Left cardiac atrium (tissue), 4 donors: ENCODE results near the gene IL17B. TPM values are rescaled to one million over a fixed set of nuclear protein-coding genes. Genes with fewer than 3 reads are reported as not detected.
"Not testable (repeated sequence)": the region's sequence is repeated elsewhere in the genome, so short reads cannot be mapped to it uniquely, and the experiment has no call there.

Experiments used
- ATAC-seq, 2 donors: fragments of 200-7000 bp; cut with Tn5 transposase; one replicate each; pipeline ENCODE4 v1.9.1; 2020; ENCODE audit warnings: mild to moderate bottlenecking in 2 of 2, moderate library complexity in 2 of 2
- DNase-seq: peaks from one replicate; pipeline ENCODE4 v3.0.0-alpha.2; 2020
- intact Hi-C, 2 donors: fragments of 100-400 bp; cut with DNase I; formaldehyde crosslinking; loops; one replicate each; pipeline versions ENCODE4 v1.14.1 to v1.15.1; 2022 to 2023
- total RNA-seq, 2 donors: library from RNA; stranded (reverse); fragmentation: NEBNext Ultra II Directional; extraction: Animal tissue kit (Norgen Biotek cat#: 25700); gene quantifications; one replicate each; pipeline ENCODE4 v1.2.1, GENCODE V29; 2021
- donor health status: DM: no; HTN: yes; CAD: no.
- donor health status: DM: no; HTN: yes; CAD: no; lungs with severe emphysema.
- donor health status: DM: yes; HTN: yes; CAD: no.
- donor health status: Dilated cardiomyopathy.

Gene IL17B
- total RNA-seq, 2 donors from 2014 or later = 0.44 to 0.89 TPM

DNA sequence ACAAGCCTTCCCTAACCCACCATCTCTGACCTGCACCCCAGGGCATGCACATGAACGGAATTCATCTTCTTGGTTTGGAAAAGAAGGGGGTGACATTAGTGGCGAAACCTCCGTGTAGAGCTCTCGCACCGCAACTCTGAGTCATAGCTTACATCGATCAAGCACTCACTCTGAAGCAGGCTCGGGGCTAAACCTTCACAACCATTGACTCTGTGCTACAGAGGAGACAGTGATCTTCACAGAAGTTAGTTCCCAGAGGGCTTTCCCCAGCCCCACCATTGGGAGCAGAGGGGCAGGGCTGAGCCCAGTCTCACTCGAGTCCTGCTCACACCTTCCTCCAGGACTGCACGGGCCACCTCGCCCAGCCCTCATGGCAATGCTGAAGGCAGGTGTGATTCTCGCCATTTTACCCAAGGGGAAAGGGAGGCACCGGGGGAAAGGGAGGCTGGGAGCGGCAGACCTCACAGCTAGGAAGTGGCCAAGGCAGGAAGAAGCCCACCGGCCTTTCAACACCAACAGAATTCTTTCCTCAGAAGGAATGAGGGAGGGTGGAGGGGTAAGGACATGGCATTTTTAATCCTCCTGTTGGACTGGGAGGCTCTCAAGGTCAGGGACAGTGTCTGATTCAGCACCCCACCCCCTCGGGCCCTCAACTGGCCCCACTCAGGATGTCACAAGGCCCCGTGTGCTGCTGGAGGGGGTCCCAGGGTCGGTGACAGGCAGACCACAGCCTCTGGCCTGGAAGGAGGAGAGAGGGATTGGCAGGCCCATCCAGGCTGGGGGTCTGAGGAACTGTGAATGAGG is 25.9 kb upstream of the IL17B start:
- intact Hi-C loops = no loop called here
- no peak for DNase-seq
- ATAC-seq = no peak

DNA sequence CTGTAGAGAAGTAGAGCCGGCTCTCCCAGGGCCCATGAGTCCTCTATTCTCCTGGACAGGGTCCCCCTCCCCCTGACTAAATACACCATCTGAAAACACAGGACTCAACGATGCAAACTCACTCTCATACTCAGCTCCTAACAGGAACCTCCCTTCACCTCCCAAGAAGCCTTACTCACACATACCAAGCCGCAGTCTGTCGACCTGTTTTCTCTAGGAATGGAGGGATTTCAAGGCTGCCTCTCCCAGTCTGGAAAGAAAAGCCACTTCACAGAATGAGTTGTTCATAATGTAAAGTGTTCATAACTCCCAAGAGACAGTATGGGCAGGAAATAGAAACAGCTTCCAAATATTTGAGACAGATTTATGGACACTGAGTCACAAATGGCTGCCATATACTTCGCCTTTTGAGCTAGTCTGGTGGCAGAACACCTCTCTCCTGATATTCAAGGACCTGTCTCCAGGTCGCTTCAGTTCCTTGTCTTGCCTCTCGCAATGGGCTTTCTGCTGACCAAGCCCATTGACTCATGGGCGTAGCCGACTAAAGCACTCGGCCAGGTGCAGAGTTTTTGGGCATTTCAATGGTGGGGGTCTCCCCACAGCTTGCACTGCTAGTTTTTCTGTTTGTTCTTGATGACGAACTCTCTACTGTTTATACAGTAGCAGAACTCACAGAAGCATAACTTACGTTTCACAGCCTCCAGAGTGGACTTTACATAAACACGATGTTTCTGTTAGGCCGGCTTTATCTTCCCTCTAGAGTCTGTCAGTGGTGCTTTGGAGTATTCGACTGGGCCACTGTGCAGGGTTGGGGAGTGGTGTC is 25.0 kb upstream of the IL17B start:
- intact Hi-C loops = no loop called here
- no peak for DNase-seq
- ATAC-seq = no peak

DNA sequence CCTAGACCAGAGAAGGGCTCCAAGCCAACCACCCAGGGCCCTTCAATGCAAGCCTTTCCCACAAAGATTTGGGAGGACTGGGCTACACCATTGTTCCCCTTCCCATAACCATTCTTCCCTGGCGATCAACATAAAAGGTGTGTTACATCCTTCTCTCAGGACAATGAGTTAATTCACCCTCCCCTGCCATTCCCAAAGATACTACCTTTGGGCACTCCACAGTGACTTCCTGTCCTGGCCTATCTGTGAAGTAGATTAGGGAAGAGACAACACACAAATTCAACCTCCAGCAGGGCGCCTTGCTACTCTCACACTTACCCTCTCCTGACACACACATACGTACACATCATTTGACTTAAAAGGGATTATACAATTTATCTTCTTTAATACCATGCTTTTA is 23.2 kb upstream of the IL17B start:
- DNase-seq = no peak
- ATAC-seq = no peak
- intact Hi-C loops = no loop called here

DNA sequence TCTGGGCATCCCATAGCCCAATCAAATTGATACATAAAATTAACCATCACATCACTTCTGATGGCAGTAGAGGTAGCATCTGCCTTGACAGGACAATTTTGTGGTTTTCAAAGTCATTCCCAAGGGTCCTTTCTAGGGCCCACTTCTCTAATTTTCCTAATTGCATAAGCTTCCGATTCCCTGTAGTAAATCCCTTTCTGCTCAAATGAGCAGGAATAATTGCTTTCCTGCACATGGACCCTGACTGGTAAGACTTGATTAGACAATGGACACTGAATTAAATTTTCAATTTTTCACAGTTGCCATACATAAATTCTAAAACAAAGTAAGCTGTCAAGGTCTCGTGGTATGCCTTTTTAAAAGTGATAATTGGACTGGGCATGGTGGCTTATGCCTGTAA is 22.0 kb upstream of the IL17B start:
- intact Hi-C loops = no loop called here
- no peak for ATAC-seq

DNA sequence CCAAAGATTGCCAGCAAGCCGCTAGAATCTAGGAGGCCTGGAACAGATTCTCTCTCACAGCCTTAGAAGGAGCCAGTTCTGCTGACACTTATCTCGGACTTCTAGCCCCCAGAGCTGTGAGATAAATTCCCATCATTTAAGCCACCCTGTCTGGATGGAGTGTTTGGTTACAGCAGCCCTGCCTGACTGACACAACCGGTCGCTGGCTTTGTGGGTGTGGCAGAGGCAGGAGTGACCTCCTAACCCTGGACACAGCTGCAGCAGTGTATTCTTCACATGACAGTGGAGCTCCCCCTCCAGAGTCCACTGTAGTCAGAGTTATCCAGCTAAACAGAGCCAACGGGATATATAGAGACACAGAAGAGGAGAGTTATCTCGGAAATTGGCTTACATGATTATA is 21.2 kb upstream of the IL17B start:
- DNase-seq (no peak), ATAC-seq (peak; percentile 42 to 44)
- intact Hi-C loops = no loop called here

More for the DNA sequence above, 22.0 kb upstream of the IL17B start:
- no peak for DNase-seq

DNA sequence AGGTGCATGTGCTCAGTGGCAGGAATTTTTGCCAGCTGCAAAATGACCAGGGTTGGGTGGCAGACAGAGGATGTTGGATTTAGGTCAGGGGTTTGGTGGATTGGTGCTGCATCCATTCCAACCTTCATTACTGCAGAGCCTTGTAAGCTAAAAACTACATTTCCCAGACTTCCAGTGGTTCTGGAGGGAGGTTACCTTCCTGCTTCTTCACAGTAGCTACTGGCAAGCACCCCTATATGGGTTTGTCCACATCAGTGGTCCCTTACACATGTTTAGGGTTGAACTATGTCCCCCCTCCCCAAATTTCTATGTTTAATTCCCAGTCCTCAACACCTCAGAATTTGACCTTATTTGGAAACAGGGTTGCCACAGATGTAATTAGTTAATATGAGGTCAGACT is 20.7 kb upstream of the IL17B start:
- intact Hi-C loops = no loop called here
- DNase-seq = no peak
- ATAC-seq = peak in 1 of 2 donors; percentile 49

DNA sequence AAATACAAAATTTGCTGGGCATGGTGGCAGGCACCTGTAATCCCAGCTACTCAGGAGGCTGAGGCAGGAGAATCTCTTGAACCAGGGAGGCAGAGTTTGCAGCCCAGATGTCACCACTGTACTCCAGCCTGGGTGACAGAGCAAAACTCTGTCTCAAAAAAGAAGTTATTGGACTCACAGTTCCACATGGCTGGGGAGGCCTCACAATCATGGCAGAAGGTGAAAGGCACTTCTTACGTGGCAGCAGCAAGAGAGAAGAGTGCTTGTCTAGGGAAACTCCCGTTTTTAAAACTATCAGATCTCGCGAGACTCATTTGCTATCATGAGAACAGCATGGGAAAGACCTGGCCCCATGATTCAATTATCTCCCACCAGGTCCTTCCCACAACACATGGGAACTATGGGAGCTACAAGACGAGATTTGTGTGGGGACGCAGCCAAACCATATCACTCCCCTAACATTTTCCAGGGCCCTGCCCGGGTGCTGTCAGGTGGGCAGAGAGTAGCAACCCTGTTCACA is 19.7 kb upstream of the IL17B start:
- DNase-seq, intact Hi-C loops, ATAC-seq: not testable (repeated sequence)

DNA sequence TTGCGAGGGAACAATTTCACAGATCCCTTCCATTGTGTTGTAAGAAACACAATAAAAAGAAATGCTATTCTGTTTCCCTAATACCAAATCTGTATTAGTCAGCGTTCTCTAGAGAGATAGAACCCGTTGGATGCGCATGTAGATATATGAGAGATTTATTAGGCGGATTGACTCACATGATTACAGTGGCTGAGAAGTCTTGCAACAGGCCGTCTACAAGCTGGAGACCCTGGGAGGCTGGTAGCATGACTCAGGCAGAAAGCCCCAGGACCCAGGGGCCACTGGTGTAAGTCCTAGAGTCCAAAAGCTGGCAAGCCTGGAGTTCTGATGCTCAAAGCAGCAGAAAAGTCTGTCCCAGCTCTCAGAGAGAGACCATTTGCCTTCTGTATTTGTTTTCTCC is 18.4 kb upstream of the IL17B start:
- intact Hi-C loops = no loop called here
- ATAC-seq = no peak
- no peak for DNase-seq

DNA sequence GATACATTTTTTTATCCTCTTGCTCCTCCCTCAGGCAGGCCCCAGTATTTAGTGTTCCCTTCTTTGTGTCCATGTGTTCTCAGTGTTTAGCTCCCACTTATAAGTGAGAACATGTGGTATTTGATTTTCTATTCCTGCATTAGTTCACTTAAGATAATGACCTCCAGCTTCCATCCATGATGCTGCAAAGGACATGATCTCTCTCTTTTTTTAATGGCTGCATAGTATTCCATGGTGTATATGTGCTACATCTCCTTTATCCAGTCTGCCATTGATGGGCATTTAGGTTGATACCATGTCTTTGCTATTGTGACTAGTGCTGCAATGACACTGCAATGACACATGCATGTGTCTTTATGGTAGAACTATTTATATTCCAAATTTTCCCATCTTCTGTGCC is 15.9 kb upstream of the IL17B start:
- DNase-seq, ATAC-seq, intact Hi-C loops: not testable (repeated sequence)

DNA sequence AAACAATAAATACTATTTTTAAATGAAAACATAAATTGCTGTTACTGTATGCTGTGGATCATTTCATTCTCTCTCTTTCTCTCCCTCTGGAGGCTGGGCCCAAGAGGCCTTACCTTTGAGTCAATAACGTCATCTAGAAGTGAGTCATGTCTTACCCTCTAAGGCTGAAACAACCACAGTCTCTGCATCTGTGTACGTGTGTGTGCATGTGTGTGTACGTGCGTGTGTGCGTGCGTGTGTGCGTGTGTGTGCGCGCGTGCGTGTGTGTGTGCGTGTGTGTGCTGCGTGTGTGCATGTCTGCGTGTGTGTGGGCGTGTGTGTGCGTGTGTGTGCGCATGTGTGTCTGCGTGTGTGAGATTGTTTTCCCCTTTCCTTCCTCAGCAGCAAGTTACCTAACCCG is 13.6 kb upstream of the IL17B start:
- ATAC-seq (no peak), DNase-seq (no peak)
- intact Hi-C loops = no loop called here

DNA sequence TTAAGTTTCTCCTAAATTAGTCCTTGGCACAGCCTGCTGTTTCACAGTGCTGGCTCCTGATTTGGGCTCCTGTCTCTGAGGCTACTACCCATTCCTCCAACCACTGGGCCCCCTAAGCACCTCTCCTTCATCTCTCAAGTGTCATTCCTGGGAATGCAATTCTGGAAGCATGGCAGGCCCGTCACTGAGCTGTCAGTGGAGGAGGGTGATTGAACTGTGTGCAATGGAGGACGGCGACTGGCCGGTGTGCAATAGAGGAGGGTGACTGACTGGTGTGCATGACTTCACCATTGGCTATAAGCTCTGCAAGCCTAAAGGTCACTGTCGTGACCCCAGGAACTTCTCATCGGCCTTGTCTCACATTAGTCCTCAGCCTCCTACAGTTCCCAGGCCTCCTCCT is 12.4 kb upstream of the IL17B start:
- DNase-seq = no peak
- ATAC-seq = no peak
- intact Hi-C loops = no loop called here

DNA sequence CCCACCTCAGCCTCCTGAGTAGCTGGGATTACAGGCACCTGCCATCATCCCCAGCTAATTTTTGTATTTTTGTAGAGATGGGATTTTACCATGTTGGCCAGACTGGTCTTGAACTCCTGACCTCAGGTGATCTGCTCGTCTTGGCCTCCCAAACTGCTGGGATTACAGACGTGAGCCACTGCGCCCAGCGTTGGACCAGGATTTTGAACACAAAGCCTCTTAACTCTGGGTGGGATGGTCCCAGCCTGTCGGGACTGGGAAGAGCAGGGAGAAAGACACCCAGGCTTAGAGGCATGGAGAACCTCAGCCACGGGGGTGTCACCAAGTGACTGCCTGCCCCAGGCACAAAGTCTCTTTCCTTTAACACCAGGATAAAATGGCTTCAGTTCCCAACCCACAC is 12.0 kb upstream of the IL17B start:
- ATAC-seq, DNase-seq, intact Hi-C loops: not testable (repeated sequence)

DNA sequence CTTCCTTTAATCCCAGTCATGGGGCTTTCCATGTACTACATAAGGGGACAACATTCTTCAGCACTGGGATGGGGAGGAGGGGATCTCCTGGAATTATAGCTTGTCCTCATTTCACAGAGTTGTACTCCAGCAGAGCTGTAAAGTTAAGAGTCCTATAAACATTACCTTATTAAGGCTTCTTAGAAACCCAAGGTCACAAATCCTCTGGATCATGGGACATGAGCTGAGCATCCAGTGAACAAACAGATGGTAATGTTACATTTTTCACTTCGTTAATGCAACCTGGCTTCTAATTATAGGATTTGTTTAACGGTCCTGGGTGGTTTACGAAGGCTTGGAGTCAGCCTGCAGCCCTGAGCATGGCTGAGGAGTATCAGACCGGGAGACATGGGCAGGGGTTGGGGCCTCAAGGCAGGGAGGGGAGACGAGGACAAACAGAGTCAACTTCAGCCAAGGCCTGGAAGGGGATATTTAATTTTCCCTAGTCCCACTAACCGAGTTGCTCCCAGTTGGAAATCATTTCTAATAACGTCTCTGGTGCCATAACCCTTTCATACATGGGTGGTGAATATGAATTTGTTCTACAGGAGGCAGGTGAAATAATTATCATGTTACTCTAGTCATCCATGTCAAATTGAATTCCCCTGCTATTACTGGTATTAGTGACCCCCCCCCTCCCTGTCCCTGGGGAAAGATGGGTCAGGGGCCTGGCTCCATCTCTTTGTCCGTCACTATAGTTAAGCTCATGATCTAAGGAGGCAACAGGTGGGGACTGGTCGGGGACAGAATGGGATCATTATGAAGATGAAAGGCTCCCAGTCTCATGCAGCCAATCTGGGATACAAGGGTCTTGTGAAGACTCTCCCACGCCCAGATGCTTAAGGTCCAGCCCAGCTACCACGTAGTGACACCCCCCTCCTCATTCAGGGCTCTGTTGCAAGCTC is 10.7 kb upstream of the IL17B start:
- DNase-seq (no peak), ATAC-seq (no peak)
- intact Hi-C loops = no loop called here

DNA sequence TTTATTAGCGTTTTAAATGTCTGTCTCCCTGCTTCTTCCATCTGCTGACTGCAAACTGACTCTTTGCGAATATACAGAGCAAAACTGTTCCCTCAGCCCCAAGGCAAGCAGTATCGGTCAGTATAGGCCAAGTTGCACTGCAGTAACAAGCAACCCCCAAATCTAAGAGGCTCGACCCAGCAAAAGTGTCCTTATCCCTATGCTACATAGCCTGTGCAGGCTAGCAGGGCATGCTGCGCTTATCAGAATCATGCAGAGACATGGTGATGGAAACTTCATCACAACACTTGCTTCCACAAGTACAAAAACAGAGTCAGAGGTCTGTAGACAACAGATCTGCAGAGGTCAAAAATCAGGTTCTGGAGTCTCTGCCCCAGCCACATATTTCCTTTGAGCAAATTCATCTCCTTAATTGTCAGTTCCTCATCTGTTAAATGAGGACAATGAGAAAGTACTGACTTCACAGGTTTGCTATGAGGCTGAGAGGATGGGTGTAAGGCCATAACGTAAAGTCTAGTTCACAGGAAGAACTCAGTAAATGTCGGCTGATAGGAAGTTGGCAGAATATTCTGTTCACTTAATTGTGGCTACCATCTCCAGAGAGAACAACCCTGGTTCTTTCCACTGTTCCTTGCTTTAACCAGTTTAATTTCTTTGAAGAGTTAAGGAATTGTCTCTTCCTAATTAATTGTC is 9.6 kb upstream of the IL17B start:
- DNase-seq (no peak), ATAC-seq (no peak)
- intact Hi-C loops = no loop called here

DNA sequence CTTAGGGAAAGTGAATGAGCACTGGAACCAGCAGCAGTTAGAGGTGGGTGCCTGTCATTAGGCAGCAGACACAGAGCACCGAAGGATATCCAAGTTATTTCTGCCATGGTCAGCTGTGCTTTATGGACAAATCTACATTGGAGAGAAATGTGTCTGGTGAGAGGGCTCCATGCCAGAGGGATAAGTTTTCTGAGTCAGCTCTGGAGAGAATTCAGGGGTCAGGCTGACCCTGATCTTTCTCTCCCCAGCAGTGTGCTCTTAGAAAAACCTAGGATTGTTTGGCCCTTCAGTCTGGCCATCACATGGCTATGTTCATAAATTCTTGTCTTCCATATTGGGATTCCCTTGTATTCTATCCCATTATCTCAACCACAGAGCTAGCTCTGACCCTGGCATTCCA is 8.9 kb upstream of the IL17B start:
- DNase-seq (no peak), ATAC-seq (peak; percentile 13 to 45)
- intact Hi-C loops = loop anchor here in 1 of 2 donors (1.0 kb wide), 1 partner anchor 38 kb away; no protein-coding TSS in a partner anchor

DNA sequence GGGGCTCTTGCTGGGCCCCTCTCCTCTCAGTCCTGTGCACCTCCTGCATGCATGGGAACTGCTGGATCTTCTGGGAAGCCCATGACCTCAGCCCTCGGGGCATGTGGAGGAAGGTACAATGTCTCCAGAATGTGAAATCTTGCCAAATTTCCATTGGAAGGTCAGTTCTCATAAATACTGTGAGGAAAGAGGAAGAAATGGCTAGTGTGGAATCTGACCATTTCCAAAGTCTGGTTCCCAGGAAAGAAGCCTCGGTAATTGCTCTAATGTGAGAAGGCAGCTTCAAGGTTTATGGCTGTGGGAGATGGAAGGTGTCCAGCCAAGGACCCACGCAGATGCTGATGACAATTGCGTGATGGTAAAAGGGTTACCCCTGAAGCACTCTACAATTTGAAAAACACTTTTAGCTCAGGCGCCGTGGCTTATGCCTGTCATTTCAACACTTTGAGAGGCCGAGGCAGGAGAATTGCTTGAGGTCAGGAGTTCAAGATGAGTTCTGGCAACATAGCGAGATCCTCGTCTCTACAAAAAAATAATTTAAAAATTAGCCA is 8.1 kb upstream of the IL17B start:
- ATAC-seq (peak; percentile 32 to 45), DNase-seq (peak; percentile 51)
- intact Hi-C loops = loop anchor here in 1 of 2 donors (1.0 kb wide), 1 partner anchor 39 kb away; no protein-coding TSS in a partner anchor

DNA sequence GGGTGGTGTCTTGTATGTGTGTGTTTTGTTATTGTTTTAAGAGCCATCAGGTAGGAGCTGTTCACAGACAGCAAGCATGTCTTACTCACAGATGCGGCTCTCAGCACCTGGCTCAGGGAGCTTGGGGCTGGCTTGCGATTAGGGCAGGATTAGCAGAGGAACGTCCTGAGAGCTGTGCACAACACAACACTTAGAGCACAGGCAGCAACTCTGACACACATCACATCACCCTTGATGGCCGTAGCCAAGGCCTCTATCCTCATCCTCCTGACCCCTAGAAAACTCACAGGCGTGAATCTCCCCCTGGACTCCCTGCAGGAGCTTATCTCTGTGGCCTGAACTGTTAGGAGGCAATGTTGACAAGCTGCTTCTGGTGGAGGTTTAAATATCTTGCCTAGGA is 7.1 kb upstream of the IL17B start:
- DNase-seq = no peak
- ATAC-seq = peak; percentile 38 to 56

DNA sequence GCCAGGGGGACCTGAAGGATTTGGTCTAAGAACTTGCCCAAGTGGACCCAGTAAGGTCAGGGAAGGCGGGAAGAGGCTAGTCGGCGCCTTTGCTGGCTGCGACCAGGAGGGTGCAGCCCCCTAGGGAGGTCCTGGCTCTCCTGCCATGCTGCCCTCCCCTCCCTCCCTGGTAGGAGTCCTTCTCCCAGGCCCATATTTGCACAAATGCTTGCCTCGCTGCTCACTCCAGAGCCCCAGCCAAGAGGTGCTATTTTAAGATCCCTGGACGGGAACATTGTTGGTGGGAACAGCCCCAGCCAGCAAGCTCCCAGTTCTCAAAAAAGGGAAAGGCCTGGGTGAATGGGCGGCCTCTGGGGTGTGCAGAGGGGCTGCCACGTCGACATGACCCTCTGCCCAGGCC is 4.3 kb upstream of the IL17B start:
- DNase-seq (peak; percentile 63), ATAC-seq (peak; percentile 52 to 54)
- intact Hi-C loops = loop anchor here in 1 of 2 donors (2.0 to 5.0 kb wide), 3 partner anchors 47 to 184 kb away; partner anchors contain the start of gene CSNK1A1

More for the DNA sequence above, 7.1 kb upstream of the IL17B start:
- intact Hi-C loops = no loop called here
